Retinal pigment epithelial cell (primary cell): ENCODE measurements around the gene UST.
"Not testable (repeated sequence)": the region's sequence is repeated elsewhere in the genome, so short reads cannot be mapped to it uniquely, and the experiment has no call there.

Experiments
- DNase-seq: peaks from one replicate; pipeline ENCODE4 v3.0.0-alpha.2; 2010; ENCODE audit warnings: low read depth
- H3K4me3 ChIP-seq: 2 replicates; pipeline ENCODE4 v1.5.1; 2011; ENCODE audit warnings: mild to moderate bottlenecking, low read length, control low read depth, moderate library complexity
- CTCF ChIP-seq: conservative IDR thresholded peaks from 2 replicates; pipeline ENCODE4 v1.5.1; 2011; ENCODE audit warnings: low read depth, low read length, control low read depth, inconsistent platforms

UST gene

GRCh38 chr6:148998704-148999103 lies 251.9 kb downstream of the UST start:
- H3K4me3 ChIP-seq, result no peak overlapping the region
- no peak for TF ChIP-seq CTCF
- no peak for DNase-seq

GRCh38 chr6:148999501-148999900 lies 252.7 kb downstream of the UST start:
- DNase-seq, result no peak
- H3K4me3 ChIP-seq, result no peak overlapping the region

GRCh38 chr6:148999929-149000468 lies 253.2 kb downstream of the UST start:
- no peak for TF ChIP-seq CTCF
- DNase-seq, result no peak
- H3K4me3 ChIP-seq, result no peak overlapping the region

More at GRCh38 chr6:148999501-148999900, 252.7 kb downstream of the UST start:
- no peak for TF ChIP-seq CTCF

GRCh38 chr6:149001422-149001821 lies 254.6 kb downstream of the UST start:
- no peak for DNase-seq
- no peak for TF ChIP-seq CTCF
- no peak overlapping the region for H3K4me3 ChIP-seq

- H3K4me3 ChIP-seq, result no peak overlapping the region
- TF ChIP-seq CTCF, result no peak
- no peak for DNase-seq
Measured at GRCh38 chr6:149003560-149003959, 256.7 kb downstream of the UST start.

- no peak overlapping the region for H3K4me3 ChIP-seq
- TF ChIP-seq CTCF, result no peak
- no peak for DNase-seq
Measured at GRCh38 chr6:149004664-149005063, 257.8 kb downstream of the UST start.

- DNase-seq, H3K4me3 ChIP-seq: not testable (repeated sequence)
Measured at GRCh38 chr6:149006236-149006635, 259.4 kb downstream of the UST start.

- H3K4me3 ChIP-seq, result no peak overlapping the region
- no peak for DNase-seq
- TF ChIP-seq CTCF, result no peak
Measured at GRCh38 chr6:149006671-149007070, 259.8 kb downstream of the UST start.
